Caco-2 (cell line): Measurements from ENCODE around the gene DNHD1. TPM values are rescaled to one million over a fixed set of nuclear protein-coding genes. Genes with fewer than 3 reads are reported as not detected.

Source experiments
- BruUV-seq: library from RNA; stranded (reverse); fragments of 400-500 nt; replicated peaks from 2 replicates; lab custom pipeline; 2021; lab: Mats Ljungman, UMichigan
- CTCF ChIA-PET: fragments of 300-600 bp; sonication (Branson Sonifier 250); formaldehyde crosslinking; loops from one replicate; lab custom pipeline; 2022; ENCODE audit warnings: antibody characterized with exemption; lab: Charles Lee
- POLR2A ChIA-PET: fragments of 300-600 bp; sonication (Branson Sonifier 250); formaldehyde crosslinking; loops from one replicate; lab custom pipeline; 2022; ENCODE audit warnings: antibody characterized with exemption; lab: Charles Lee
- DNase-seq, 2 experiments: peaks; one replicate each; pipeline versions ENCODE4 v3.0.0 to v3.0.0-alpha.2; 2020 to 2022
- H3K27me3 ChIP-seq: replicated peaks from 2 replicates; pipeline ENCODE4 v1.6.0; 2011; ENCODE audit warnings: low read length; ENCODE audit not compliant: control insufficient read depth, insufficient read depth
- H3K36me3 ChIP-seq: 2 replicates; pipeline ENCODE4 v1.5.1; 2011; ENCODE audit warnings: low read length; ENCODE audit not compliant: control insufficient read depth, insufficient read depth
- H3K4me1 ChIP-seq: fragments of 250-450 bp; sonication (Bioruptor Pico); 2 replicates; pipeline ENCODE4 v1.5.1; 2020; ENCODE audit warnings: mild to moderate bottlenecking
- H3K4me3 ChIP-seq: 2 replicates; pipeline ENCODE4 v1.5.1; 2011; ENCODE audit warnings: low read depth, mild to moderate bottlenecking, control low read depth, low read length
- H3K9me3 ChIP-seq: fragments of 250-450 bp; sonication (Bioruptor Pico); 2 replicates; pipeline ENCODE4 v1.5.1; 2020; ENCODE audit warnings: mild to moderate bottlenecking, moderate library complexity
- H3K27ac Mint-ChIP-seq: one replicate; pipeline ENCODE4 v1.8.0; 2022; ENCODE audit warnings: mixed read lengths; ENCODE audit not compliant: unreplicated experiment
- H3K27me3 Mint-ChIP-seq: one replicate; pipeline ENCODE4 v1.8.0; 2022; ENCODE audit warnings: mixed read lengths; ENCODE audit not compliant: insufficient read depth, unreplicated experiment
- H3K36me3 Mint-ChIP-seq: one replicate; pipeline ENCODE4 v1.8.0; 2022; ENCODE audit warnings: mild to moderate bottlenecking, mixed read lengths; ENCODE audit not compliant: insufficient read depth, unreplicated experiment
- H3K4me1 Mint-ChIP-seq: one replicate; pipeline ENCODE4 v1.8.0; 2022; ENCODE audit warnings: low read depth, mixed read lengths; ENCODE audit not compliant: unreplicated experiment
- H3K4me3 Mint-ChIP-seq: one replicate; pipeline ENCODE4 v1.8.0; 2022; ENCODE audit warnings: mild to moderate bottlenecking, moderate library complexity, mixed read lengths; ENCODE audit not compliant: unreplicated experiment
- H3K9me3 Mint-ChIP-seq: one replicate; pipeline ENCODE4 v1.8.0; 2022; ENCODE audit warnings: mixed read lengths; ENCODE audit not compliant: unreplicated experiment
- CTCF ChIP-seq, 2 experiments: fragments of 200-600 bp in 1 of 2; IDR thresholded peaks; 1 replicate in 1 of 2; 2 replicates in 1 of 2; pipeline versions ENCODE4 v1.5.1 to v1.8.0; 2011 to 2022; ENCODE audit warnings: antibody characterized with exemption in 1 of 2, control low read depth in 1 of 2, inconsistent platforms in 1 of 2, low read depth in 1 of 2, low read length in 1 of 2, mild to moderate bottlenecking in 1 of 2, moderate library complexity in 1 of 2; ENCODE audit not compliant: insufficient read depth in 1 of 2, severe bottlenecking in 1 of 2, unreplicated experiment in 1 of 2
- intact Hi-C: fragments of 100-400 bp; cut with micrococcal nuclease; formaldehyde crosslinking; loops from one replicate; pipeline ENCODE4 v1.10.0; 2022; ENCODE audit not compliant: unreplicated experiment
- total RNA-seq: library from RNA; stranded (reverse); gene quantifications from 2 replicates; pipeline ENCODE4 v1.2.3, GENCODE V29; 2022

Gene DNHD1
- total RNA-seq, 1 experiment from 2014 or later = 5.7 TPM

DNA sequence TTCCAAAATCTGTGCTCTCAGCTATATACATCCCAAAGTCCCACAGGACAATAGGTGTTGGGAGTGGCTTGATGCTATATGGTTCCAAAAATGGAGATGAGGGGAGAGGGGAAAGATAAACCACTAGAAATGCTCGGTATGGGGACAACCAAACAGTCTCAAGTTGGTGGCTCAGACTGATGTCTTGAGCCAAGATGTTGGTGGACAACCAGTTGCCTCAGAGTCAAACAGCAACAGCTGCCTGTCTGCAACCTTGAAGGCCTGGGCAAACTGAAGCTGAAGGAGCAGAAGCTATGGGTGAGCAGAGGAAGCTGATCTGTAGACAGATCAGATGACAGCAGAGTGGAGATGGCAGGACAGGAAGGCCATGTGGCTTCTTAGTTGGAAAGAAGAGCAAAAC lies 102.4 kb downstream of the DNHD1 start:
- POLR2A ChIA-PET = no interaction called here
- no peak overlapping the region for H3K4me3 Mint-ChIP-seq
- DNase-seq = no peak
- no TSS peak for BruUV-seq
- Histone ChIP-seq H3K36me3 (peaks cover 6% of the 10 kb centered on the region), H3K9me3 (no peaks in the 10 kb centered on the region), H3K27me3 (no peaks in the 10 kb centered on the region), H3K4me3 (no peak overlapping the region), H3K4me1 (peaks cover 14% of the 10 kb centered on the region)
- CTCF ChIA-PET = no interaction called here
- H3K27ac Mint-ChIP-seq = no peak overlapping the region
- H3K4me1 Mint-ChIP-seq = no peaks in the 10 kb centered on the region
- H3K27me3 Mint-ChIP-seq = no peaks in the 10 kb centered on the region
- no peaks in the 10 kb centered on the region for H3K9me3 Mint-ChIP-seq
- intact Hi-C loops = no loop called here
- peaks cover 20% of the 10 kb centered on the region for H3K36me3 Mint-ChIP-seq
- TF ChIP-seq CTCF (IDR thresholded peaks at IDR 0.05; ENCODE audit: insufficient read depth in 1 of 2, low read depth in 1 of 2, low read length in 1 of 2, severe bottlenecking in 1 of 2, unreplicated experiment in 1 of 2) = no peak

DNA sequence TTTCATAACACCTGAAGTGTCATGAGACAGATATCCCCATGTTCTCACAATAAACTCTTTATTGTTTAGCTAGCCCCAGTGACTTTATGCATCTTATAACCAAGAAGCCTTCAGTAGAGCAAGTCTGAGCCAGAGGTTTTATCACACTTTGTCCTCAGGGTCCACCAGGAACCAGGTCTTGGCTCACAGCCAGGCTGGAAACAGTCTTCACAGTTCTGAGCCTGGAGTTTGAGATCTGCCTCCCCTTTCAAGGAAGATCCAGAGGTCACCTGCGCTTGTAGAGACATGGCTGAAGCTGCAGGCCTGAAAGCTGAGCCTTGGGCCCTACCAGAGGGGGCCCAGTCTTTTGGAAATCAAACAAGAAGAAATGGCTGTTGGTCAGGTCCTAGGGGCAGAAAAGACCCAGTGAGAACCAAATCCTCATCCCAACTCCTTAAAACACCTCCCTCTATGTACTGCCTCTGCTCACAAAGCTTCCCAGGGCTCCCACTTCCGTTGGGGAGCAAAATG lies 102.9 kb downstream of the DNHD1 start:
- no TSS peak for BruUV-seq
- intact Hi-C loops = no loop called here
- Histone ChIP-seq H3K27me3 (no peaks in the 10 kb centered on the region), H3K4me1 (peaks cover 18% of the 10 kb centered on the region), H3K4me3 (no peak overlapping the region), H3K9me3 (no peaks in the 10 kb centered on the region), H3K36me3 (peaks cover 6% of the 10 kb centered on the region)
- Mint-ChIP-seq H3K9me3 (no peaks in the 10 kb centered on the region), H3K36me3 (peaks cover 20% of the 10 kb centered on the region), H3K4me3 (no peak overlapping the region), H3K4me1 (no peaks in the 10 kb centered on the region), H3K27ac (no peak overlapping the region), H3K27me3 (no peaks in the 10 kb centered on the region)
- TF ChIP-seq CTCF (IDR thresholded peaks at IDR 0.05; ENCODE audit: insufficient read depth in 1 of 2, low read depth in 1 of 2, low read length in 1 of 2, severe bottlenecking in 1 of 2, unreplicated experiment in 1 of 2) = no peak
- ChIA-PET CTCF (interaction anchor here (0.6 kb wide), 1 partner anchor 84 kb away, joined by 3 read pairs; no protein-coding TSS in a partner anchor), POLR2A (interaction anchor here (0.5 kb wide), 1 partner anchor 124 kb away, joined by 4 read pairs; no protein-coding TSS in a partner anchor)
- no peak for DNase-seq

DNA sequence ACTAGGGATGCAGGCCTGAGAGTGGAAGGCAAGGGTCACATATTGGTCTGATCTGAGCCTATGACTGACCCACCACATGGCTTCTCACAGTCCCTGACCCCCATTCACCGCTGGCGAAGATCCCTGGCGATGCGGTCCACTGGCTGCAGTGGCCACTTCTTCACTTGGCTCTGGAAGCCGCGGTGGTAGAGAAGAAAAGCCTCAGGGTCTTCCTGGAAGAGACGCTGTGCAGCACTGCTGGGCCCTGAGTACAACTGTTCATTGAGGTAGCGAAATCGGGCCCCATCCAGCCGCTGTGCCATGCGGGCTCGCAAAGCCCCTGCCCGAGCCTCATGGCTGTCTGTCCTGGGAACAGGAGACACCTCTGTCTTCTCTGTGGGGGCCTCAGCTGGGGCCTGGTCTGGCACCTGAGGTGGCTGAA lies 104.0 kb downstream of the DNHD1 start:
- ChIA-PET CTCF (no interaction called here), POLR2A (no interaction called here)
- no peak overlapping the region for H3K4me3 ChIP-seq
- intact Hi-C loops = no loop called here
- Mint-ChIP-seq H3K27me3 (no peaks in the 10 kb centered on the region), H3K27ac (no peak overlapping the region), H3K9me3 (no peaks in the 10 kb centered on the region), H3K4me3 (no peak overlapping the region), H3K36me3 (peaks cover 20% of the 10 kb centered on the region), H3K4me1 (peaks cover 4% of the 10 kb centered on the region)
- TF ChIP-seq CTCF (IDR thresholded peaks at IDR 0.05; ENCODE audit: insufficient read depth in 1 of 2, low read depth in 1 of 2, low read length in 1 of 2, severe bottlenecking in 1 of 2, unreplicated experiment in 1 of 2) = no peak
- no TSS peak for BruUV-seq
- H3K27me3 ChIP-seq = no peaks in the 10 kb centered on the region
- H3K9me3 ChIP-seq = no peaks in the 10 kb centered on the region
- H3K4me1 ChIP-seq = peaks cover 25% of the 10 kb centered on the region
- peaks cover 6% of the 10 kb centered on the region for H3K36me3 ChIP-seq
- DNase-seq = no peak
